Calu3 (cell line): ENCODE measurements around the gene IFI44. TPM values are rescaled to one million over a fixed set of nuclear protein-coding genes. Genes with fewer than 3 reads are reported as not detected.

Source experiments
- BruUV-seq: library from RNA; stranded (reverse); fragments of 400-500 nt; replicated peaks from 2 replicates; lab custom pipeline; 2021; lab: Mats Ljungman, UMichigan
- CTCF ChIA-PET: fragments of 300-600 bp; sonication (Branson Sonifier 250); formaldehyde crosslinking; loops from one replicate; lab custom pipeline; 2022; ENCODE audit warnings: antibody characterized with exemption; lab: Charles Lee
- DNase-seq: peaks from one replicate; pipeline ENCODE4 v3.0.0; 2022
- H3K27ac Mint-ChIP-seq: one replicate; pipeline ENCODE4 v1.8.0; 2022; ENCODE audit warnings: mixed read lengths; ENCODE audit not compliant: unreplicated experiment
- H3K27me3 Mint-ChIP-seq: one replicate; pipeline ENCODE4 v1.8.0; 2022; ENCODE audit warnings: mixed read lengths; ENCODE audit not compliant: unreplicated experiment
- H3K36me3 Mint-ChIP-seq: one replicate; pipeline ENCODE4 v1.8.0; 2022; ENCODE audit warnings: mild to moderate bottlenecking, moderate library complexity, mixed read lengths; ENCODE audit not compliant: insufficient read depth, unreplicated experiment
- H3K4me1 Mint-ChIP-seq: one replicate; pipeline ENCODE4 v1.8.0; 2022; ENCODE audit warnings: mild to moderate bottlenecking, low read depth, mixed read lengths; ENCODE audit not compliant: unreplicated experiment
- H3K4me3 Mint-ChIP-seq: one replicate; pipeline ENCODE4 v1.8.0; 2022; ENCODE audit warnings: mild to moderate bottlenecking, low read depth, moderate library complexity, mixed read lengths; ENCODE audit not compliant: unreplicated experiment
- H3K9me3 Mint-ChIP-seq: one replicate; pipeline ENCODE4 v1.8.0; 2022; ENCODE audit warnings: low read depth, mixed read lengths; ENCODE audit not compliant: unreplicated experiment
- intact Hi-C: fragments of 100-400 bp; cut with micrococcal nuclease; formaldehyde crosslinking; loops from one replicate; pipeline ENCODE4 v1.10.0; 2022; ENCODE audit not compliant: unreplicated experiment
- total RNA-seq: library from RNA; stranded (reverse); gene quantifications from 2 replicates; pipeline ENCODE4 v1.2.3, GENCODE V29; 2022
- TF ChIP-seq, protein P1 (sequence below): fragments of 200-600 bp; IDR thresholded peaks from one replicate; pipeline ENCODE4 v1.8.0; 2022; ENCODE audit warnings: antibody characterized with exemption; ENCODE audit not compliant: unreplicated experiment

IFI44 gene
- total RNA-seq, 1 experiment from 2014 or later: 125 TPM

DNA sequence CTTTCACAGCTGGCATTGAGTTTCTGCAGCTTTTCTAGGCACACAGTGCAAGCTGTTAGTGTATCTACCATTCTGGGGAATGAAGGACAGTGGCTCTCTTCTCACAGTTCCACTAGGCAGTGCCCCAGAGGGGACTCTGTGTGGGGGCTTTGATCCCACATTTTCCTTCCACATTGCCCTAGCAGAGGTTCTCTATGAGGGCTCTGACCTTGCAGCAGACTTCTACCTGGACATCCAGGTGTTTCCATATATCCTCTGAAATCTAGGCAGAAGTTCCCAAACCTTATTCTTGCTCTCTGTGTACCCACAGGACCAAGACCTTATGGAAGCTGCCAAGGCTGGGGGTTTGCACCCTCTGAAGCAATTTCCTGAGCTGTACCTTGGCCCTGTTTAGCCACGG lies 2.4 kb upstream of the IFI44 start:
- Mint-ChIP-seq H3K4me3 (no peak overlapping the region), H3K36me3 (peaks cover 19% of the 10 kb centered on the region), H3K4me1 (peaks cover 7% of the 10 kb centered on the region), H3K27me3 (no peaks in the 10 kb centered on the region), H3K27ac (no peak overlapping the region), H3K9me3 (peaks cover 16% of the 10 kb centered on the region)
- BruUV-seq: no TSS peak
- TF ChIP-seq, protein P1, sequence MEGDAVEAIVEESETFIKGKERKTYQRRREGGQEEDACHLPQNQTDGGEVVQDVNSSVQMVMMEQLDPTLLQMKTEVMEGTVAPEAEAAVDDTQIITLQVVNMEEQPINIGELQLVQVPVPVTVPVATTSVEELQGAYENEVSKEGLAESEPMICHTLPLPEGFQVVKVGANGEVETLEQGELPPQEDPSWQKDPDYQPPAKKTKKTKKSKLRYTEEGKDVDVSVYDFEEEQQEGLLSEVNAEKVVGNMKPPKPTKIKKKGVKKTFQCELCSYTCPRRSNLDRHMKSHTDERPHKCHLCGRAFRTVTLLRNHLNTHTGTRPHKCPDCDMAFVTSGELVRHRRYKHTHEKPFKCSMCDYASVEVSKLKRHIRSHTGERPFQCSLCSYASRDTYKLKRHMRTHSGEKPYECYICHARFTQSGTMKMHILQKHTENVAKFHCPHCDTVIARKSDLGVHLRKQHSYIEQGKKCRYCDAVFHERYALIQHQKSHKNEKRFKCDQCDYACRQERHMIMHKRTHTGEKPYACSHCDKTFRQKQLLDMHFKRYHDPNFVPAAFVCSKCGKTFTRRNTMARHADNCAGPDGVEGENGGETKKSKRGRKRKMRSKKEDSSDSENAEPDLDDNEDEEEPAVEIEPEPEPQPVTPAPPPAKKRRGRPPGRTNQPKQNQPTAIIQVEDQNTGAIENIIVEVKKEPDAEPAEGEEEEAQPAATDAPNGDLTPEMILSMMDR: no peak
- DNase-seq: no peak
- CTCF ChIA-PET: no interaction called here
- intact Hi-C loops: no loop called here

DNA sequence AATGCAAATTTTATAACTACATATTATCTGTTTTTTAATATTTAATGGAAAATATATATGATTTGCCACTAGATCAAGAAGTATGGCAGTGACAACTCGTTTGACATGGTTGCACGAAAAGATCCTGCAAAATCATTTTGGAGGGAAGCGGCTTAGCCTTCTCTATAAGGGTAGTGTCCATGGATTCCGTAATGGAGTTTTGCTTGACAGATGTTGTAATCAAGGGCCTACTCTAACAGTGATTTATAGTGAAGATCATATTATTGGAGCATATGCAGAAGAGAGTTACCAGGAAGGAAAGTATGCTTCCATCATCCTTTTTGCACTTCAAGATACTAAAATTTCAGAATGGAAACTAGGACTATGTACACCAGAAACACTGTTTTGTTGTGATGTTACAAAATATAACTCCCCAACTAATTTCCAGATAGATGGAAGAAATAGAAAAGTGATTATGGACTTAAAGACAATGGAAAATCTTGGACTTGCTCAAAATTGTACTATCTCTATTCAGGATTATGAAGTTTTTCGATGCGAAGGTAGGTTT lies 556 bp downstream of the IFI44 start:
- Mint-ChIP-seq H3K4me3 (peak overlapping the region; percentile 78), H3K27ac (peak overlapping the region; percentile 63), H3K9me3 (peaks cover 8% of the 10 kb centered on the region), H3K36me3 (peaks cover 23% of the 10 kb centered on the region), H3K27me3 (no peaks in the 10 kb centered on the region), H3K4me1 (peaks cover 7% of the 10 kb centered on the region)
- TF ChIP-seq, protein P1: no peak
- intact Hi-C loops: no loop called here
- DNase-seq: no peak
- TSS peak; percentile 60 for BruUV-seq
- CTCF ChIA-PET: no interaction called here

DNA sequence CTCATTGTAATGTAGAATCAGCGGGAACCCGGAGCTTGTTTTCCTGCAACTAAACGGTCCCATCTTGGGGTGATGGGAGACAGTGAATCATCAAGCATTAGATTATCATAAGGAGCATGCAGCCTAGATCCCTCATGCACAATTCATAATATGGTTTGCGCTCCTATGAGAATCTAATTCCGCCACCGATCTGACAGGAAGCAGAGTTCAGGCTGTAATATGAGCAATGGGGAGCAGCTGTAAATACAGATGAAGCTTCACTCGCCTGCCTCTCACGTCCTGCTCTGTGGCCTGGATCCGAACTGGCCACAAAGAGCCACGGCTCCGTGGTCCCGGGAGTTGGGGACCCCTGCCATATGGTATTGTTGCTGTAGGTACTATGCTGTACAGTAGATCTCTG lies 1.6 kb downstream of the IFI44 start:
- Mint-ChIP-seq H3K4me1 (peaks cover 7% of the 10 kb centered on the region), H3K36me3 (peaks cover 23% of the 10 kb centered on the region), H3K4me3 (peak overlapping the region; percentile 78), H3K27me3 (no peaks in the 10 kb centered on the region), H3K27ac (peak overlapping the region; percentile 58), H3K9me3 (peaks cover 8% of the 10 kb centered on the region)
- intact Hi-C loops: no loop called here
- DNase-seq: no peak
- TF ChIP-seq, protein P1: no peak
- BruUV-seq: no TSS peak
- CTCF ChIA-PET: interaction anchor here (0.6 to 1.2 kb wide), 2 partner anchors 18 to 825 kb away, joined by 4 read pairs; no protein-coding TSS in a partner anchor

DNA sequence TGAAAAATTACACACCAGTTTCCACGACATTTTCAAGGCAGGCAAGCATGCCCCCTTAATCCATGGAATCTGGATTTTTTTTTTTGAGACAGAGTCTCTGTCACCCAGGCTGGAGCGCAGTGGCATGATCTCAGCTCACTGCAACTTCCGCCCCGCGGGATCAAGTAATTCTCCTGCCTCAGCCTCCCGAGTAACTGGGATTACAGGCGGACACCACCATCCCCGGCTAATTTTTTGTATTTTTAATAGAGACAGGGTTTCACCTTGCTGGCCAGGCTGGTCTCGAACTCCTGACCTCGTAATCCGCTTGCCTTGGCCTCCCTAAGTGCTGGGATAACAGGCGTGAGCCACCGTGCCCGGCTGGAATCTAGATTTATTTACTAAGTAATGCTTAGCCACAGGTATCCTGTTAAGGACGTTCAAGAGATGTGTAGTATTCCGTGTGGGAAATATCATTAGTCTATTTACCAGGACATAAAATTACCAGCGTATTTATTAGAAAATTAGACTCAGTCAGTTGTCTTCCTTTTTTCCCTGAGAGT lies 2.5 kb downstream of the IFI44 start:
- H3K27me3 Mint-ChIP-seq: no peaks in the 10 kb centered on the region
- H3K9me3 Mint-ChIP-seq: peaks cover 8% of the 10 kb centered on the region
- H3K36me3 Mint-ChIP-seq: peaks cover 27% of the 10 kb centered on the region
- no peak overlapping the region for H3K27ac Mint-ChIP-seq
- peak overlapping the region; percentile 78 for H3K4me3 Mint-ChIP-seq
- TF ChIP-seq, protein P1: no peak
- intact Hi-C loops: no loop called here
- DNase-seq: no peak
- H3K4me1 Mint-ChIP-seq: peaks cover 7% of the 10 kb centered on the region
- no TSS peak for BruUV-seq
- CTCF ChIA-PET: no interaction called here
